ENCODE results near the gene CAPRIN1. TPM values are rescaled to one million over a fixed set of nuclear protein-coding genes. Genes with fewer than 3 reads are reported as not detected.

Gene CAPRIN1
- total RNA-seq, 1 donor from 2014 or later, result 302 TPM

DNA sequence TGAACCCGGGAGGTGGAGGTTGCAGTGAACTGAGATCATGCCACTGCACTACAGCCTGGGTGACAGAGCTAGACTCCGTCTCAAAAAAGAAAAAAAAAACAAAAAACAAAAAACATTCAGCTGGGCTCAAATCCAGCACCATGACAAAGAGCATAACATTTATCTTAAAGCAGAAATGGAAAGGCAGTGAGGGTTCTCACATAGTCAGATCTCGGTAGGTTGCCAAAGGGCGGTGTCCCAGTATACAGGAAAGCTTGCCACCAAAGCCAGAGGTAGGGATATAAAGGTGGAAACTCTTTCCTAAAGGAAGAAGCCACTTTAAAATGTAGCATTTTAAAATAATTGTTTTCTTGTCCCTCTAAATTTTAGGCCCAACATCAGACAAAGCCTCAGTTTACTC lies 22.4 kb upstream of the CAPRIN1 start:
- TF ChIP-seq CTCF (IDR thresholded peaks at IDR 0.05; ENCODE audit: unreplicated experiment), result no peak
- no peak for DNase-seq (ENCODE audit: low spot score in 2 of 2, unreplicated experiment in 2 of 2)
- H3K36me3 Mint-ChIP-seq, result no peaks in the 10 kb centered on the region
- no peak overlapping the region for H3K4me3 Mint-ChIP-seq
- peaks cover 7% of the 10 kb centered on the region for H3K4me1 Mint-ChIP-seq
- H3K9me3 Mint-ChIP-seq, result peaks cover 3% of the 10 kb centered on the region
- H3K27ac Mint-ChIP-seq, result no peak overlapping the region
- H3K27me3 Mint-ChIP-seq (ENCODE audit: low read depth), result no peaks in the 10 kb centered on the region

DNA sequence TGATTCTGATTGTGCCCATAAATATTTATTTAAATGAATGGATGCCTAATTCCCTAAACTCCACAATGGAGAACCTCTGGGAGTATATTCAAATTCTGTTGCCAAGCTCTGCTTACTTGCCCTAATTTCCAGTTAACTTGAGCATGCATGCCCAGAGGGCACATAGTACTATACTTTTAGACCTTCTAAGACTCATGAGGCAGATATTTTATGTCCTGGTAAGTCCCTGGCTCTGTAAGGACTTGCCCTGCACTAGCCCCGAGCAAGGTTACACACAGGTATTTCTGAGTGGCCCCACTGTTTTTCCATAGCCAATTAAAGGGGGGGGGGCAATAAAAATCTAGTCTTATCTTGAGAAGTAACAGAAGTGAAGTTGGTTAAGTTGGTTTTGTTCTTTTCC lies 21.1 kb upstream of the CAPRIN1 start:
- no peak for DNase-seq (ENCODE audit: low spot score in 2 of 2, unreplicated experiment in 2 of 2)
- peaks cover 10% of the 10 kb centered on the region for H3K4me1 Mint-ChIP-seq
- H3K27ac Mint-ChIP-seq, result peak overlapping the region; percentile 81
- no peak overlapping the region for H3K4me3 Mint-ChIP-seq
- no peaks in the 10 kb centered on the region for H3K36me3 Mint-ChIP-seq
- H3K27me3 Mint-ChIP-seq (ENCODE audit: low read depth), result no peaks in the 10 kb centered on the region
- TF ChIP-seq CTCF (IDR thresholded peaks at IDR 0.05; ENCODE audit: unreplicated experiment), result no peak
- H3K9me3 Mint-ChIP-seq, result peaks cover 3% of the 10 kb centered on the region

- Mint-ChIP-seq H3K36me3 (no peaks in the 10 kb centered on the region), H3K4me1 (peaks cover 19% of the 10 kb centered on the region), H3K9me3 (peaks cover 6% of the 10 kb centered on the region), H3K4me3 (no peak overlapping the region), H3K27me3 (ENCODE audit: low read depth) (no peaks in the 10 kb centered on the region), H3K27ac (no peak overlapping the region)
- no peak for TF ChIP-seq CTCF (IDR thresholded peaks at IDR 0.05; ENCODE audit: unreplicated experiment)
- DNase-seq (ENCODE audit: low spot score in 2 of 2, unreplicated experiment in 2 of 2), result no peak
These were observed 18.1 kb upstream of the CAPRIN1 start for GRCh38 chr11:34033399-34033798.

- no peak for DNase-seq (ENCODE audit: low spot score in 2 of 2, unreplicated experiment in 2 of 2)
- Mint-ChIP-seq H3K27ac (no peak overlapping the region), H3K36me3 (no peaks in the 10 kb centered on the region), H3K4me1 (peaks cover 19% of the 10 kb centered on the region), H3K27me3 (ENCODE audit: low read depth) (no peaks in the 10 kb centered on the region), H3K9me3 (peaks cover 6% of the 10 kb centered on the region), H3K4me3 (no peak overlapping the region)
- no peak for TF ChIP-seq CTCF (IDR thresholded peaks at IDR 0.05; ENCODE audit: unreplicated experiment)
These were observed 17.5 kb upstream of the CAPRIN1 start for GRCh38 chr11:34034053-34034452.

DNA sequence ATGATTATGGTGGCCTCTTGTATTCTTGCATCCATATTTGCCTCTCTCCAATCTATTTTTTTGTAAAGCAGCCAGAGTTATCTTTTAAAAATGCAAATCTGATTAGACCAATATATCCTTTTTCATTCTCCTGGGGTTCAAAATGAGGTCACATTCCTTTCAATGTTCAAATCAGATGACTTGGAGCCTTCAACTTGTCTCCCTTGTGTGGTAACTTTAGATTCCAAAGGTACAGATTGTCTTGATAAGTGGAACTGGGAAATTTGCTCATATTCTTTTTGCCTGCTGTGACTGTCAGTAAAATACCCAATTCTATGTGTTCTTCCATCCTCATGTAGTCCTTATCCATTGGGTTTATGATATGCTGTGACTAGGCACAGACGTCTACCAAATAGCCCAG lies 15.1 kb upstream of the CAPRIN1 start:
- H3K27me3 Mint-ChIP-seq (ENCODE audit: low read depth), result no peaks in the 10 kb centered on the region
- no peak for TF ChIP-seq CTCF (IDR thresholded peaks at IDR 0.05; ENCODE audit: unreplicated experiment)
- peaks cover 6% of the 10 kb centered on the region for H3K9me3 Mint-ChIP-seq
- H3K4me3 Mint-ChIP-seq, result no peak overlapping the region
- no peaks in the 10 kb centered on the region for H3K36me3 Mint-ChIP-seq
- peak overlapping the region; percentile 19 for H3K27ac Mint-ChIP-seq
- DNase-seq (ENCODE audit: low spot score in 2 of 2, unreplicated experiment in 2 of 2), result no peak
- peaks cover 12% of the 10 kb centered on the region for H3K4me1 Mint-ChIP-seq

GRCh38 chr11:34037016-34037415 lies 14.5 kb upstream of the CAPRIN1 start:
- peaks cover 12% of the 10 kb centered on the region for H3K4me1 Mint-ChIP-seq
- no peak for DNase-seq (ENCODE audit: low spot score in 2 of 2, unreplicated experiment in 2 of 2)

More at GRCh38 chr11:34037016-34037415, 14.5 kb upstream of the CAPRIN1 start:
- Mint-ChIP-seq H3K9me3 (peaks cover 6% of the 10 kb centered on the region), H3K27ac (no peak overlapping the region), H3K36me3 (no peaks in the 10 kb centered on the region), H3K27me3 (ENCODE audit: low read depth) (no peaks in the 10 kb centered on the region), H3K4me3 (no peak overlapping the region)
- no peak for TF ChIP-seq CTCF (IDR thresholded peaks at IDR 0.05; ENCODE audit: unreplicated experiment)
